Muscle of leg (tissue), 11 donors: ENCODE measurements around the gene KRT33A. TPM values are rescaled to one million over a fixed set of nuclear protein-coding genes. Genes with fewer than 3 reads are reported as not detected.

Experiments
- DNase-seq: peaks from one replicate; pipeline ENCODE4 v3.0.0; 2013
- H3K27ac ChIP-seq: one replicate; pipeline ENCODE4 v1.5.1; 2013; ENCODE audit warnings: mild to moderate bottlenecking, low read length, control low read depth
- H3K27me3 ChIP-seq: one replicate; pipeline ENCODE4 v1.6.1; 2013; ENCODE audit warnings: low read length; ENCODE audit not compliant: control insufficient read depth, insufficient read depth
- H3K36me3 ChIP-seq: one replicate; pipeline ENCODE4 v1.6.1; 2013; ENCODE audit warnings: low read length; ENCODE audit not compliant: control insufficient read depth, insufficient read depth
- H3K4me1 ChIP-seq: one replicate; pipeline ENCODE4 v1.6.1; 2013; ENCODE audit warnings: low read length; ENCODE audit not compliant: control insufficient read depth, insufficient read depth
- H3K4me3 ChIP-seq: one replicate; pipeline ENCODE4 v1.5.1; 2013; ENCODE audit warnings: low read length, control low read depth
- H3K9me3 ChIP-seq: replicated peaks from 2 replicates; pipeline ENCODE4 v1.6.1; 2013; ENCODE audit warnings: low read depth, low read length; ENCODE audit not compliant: control insufficient read depth
- WGBS: methylation state at CpG from one replicate; pipeline ENCODE4 v1.1.5; 2013; ENCODE audit warnings: missing lambda C conversion rate; ENCODE audit not compliant: insufficient coverage; 5-methylcytosine and 5-hydroxymethylcytosine counted together
- polyA plus RNA-seq, 8 donors: library from polyadenylated mRNA; unstranded; fragments of 120-200 nt; gene quantifications; one replicate each; pipeline versions ENCODE4 v1.2.1 to v1.2.3, GENCODE V29; 2013; ENCODE audit warnings: inconsistent platforms in 1 of 8, low replicate concordance in 1 of 8; ENCODE audit not compliant: insufficient read length in 8 of 8, insufficient read depth in 1 of 8
- total RNA-seq: library from RNA; stranded (reverse); fragments of 120-200 nt; gene quantifications from one replicate; pipeline ENCODE4 v1.2.4, GENCODE V29; 2013

Gene KRT33A
- total and polyA plus RNA-seq, 9 donors, result not detected

- H3K36me3 ChIP-seq, result no peaks in the 10 kb centered on the region
- no peak overlapping the region for H3K27ac ChIP-seq
- no peak for DNase-seq
- no peaks in the 10 kb centered on the region for H3K27me3 ChIP-seq
- no peaks in the 10 kb centered on the region for H3K4me1 ChIP-seq
- WGBS, result 62% methylated on average over 1 of the region's 2 CpGs
- H3K9me3 ChIP-seq, result no peaks in the 10 kb centered on the region
- no peak overlapping the region for H3K4me3 ChIP-seq
Observed at GRCh38 chr17:41332239-41332638, 18.4 kb downstream of the KRT33A start.

GRCh38 chr17:41331606-41332005 is 19.0 kb downstream of the KRT33A start:
- 59% methylated on average over 6 of the region's 7 CpGs for WGBS
- no peaks in the 10 kb centered on the region for H3K9me3 ChIP-seq

GRCh38 chr17:41329279-41329948 is 21.2 kb downstream of the KRT33A start:
- no peaks in the 10 kb centered on the region for H3K4me1 ChIP-seq
- 51% methylated on average over 8 of the region's 13 CpGs for WGBS
- no peaks in the 10 kb centered on the region for H3K36me3 ChIP-seq
- H3K4me3 ChIP-seq, result no peak overlapping the region
- H3K9me3 ChIP-seq, result no peaks in the 10 kb centered on the region
- H3K27ac ChIP-seq, result no peak overlapping the region
- no peaks in the 10 kb centered on the region for H3K27me3 ChIP-seq
- peak; percentile 19 for DNase-seq

More at GRCh38 chr17:41331606-41332005, 19.0 kb downstream of the KRT33A start:
- H3K36me3 ChIP-seq, result no peaks in the 10 kb centered on the region
- no peak overlapping the region for H3K27ac ChIP-seq
- H3K27me3 ChIP-seq, result no peaks in the 10 kb centered on the region
- H3K4me1 ChIP-seq, result no peaks in the 10 kb centered on the region
- no peak for DNase-seq
- no peak overlapping the region for H3K4me3 ChIP-seq

GRCh38 chr17:41328207-41328606 is 22.4 kb downstream of the KRT33A start:
- no peak overlapping the region for H3K27ac ChIP-seq
- 82% methylated on average over 7 of the region's 7 CpGs for WGBS
- no peaks in the 10 kb centered on the region for H3K27me3 ChIP-seq
- no peaks in the 10 kb centered on the region for H3K9me3 ChIP-seq
- H3K4me1 ChIP-seq, result no peaks in the 10 kb centered on the region
- H3K4me3 ChIP-seq, result no peak overlapping the region
- H3K36me3 ChIP-seq, result no peaks in the 10 kb centered on the region
- DNase-seq, result no peak

- whole genome bisulfite sequencing, result 73% methylated on average over 6 of the region's 8 CpGs
- no peaks in the 10 kb centered on the region for H3K4me1 ChIP-seq
- H3K27ac ChIP-seq, result no peak overlapping the region
- H3K4me3 ChIP-seq, result no peak overlapping the region
- no peak for DNase-seq
- no peaks in the 10 kb centered on the region for H3K27me3 ChIP-seq
- H3K36me3 ChIP-seq, result no peaks in the 10 kb centered on the region
- no peaks in the 10 kb centered on the region for H3K9me3 ChIP-seq
Observed at GRCh38 chr17:41327411-41328120, 23.1 kb downstream of the KRT33A start.

- Histone ChIP-seq H3K36me3 (no peaks in the 10 kb centered on the region), H3K9me3 (no peaks in the 10 kb centered on the region), H3K4me1 (no peaks in the 10 kb centered on the region), H3K27me3 (no peaks in the 10 kb centered on the region), H3K27ac (no peak overlapping the region), H3K4me3 (no peak overlapping the region)
- 82% methylated on average over 14 of the region's 18 CpGs for WGBS
- no peak for DNase-seq
Observed at GRCh38 chr17:41326173-41327145, 24.2 kb downstream of the KRT33A start.

- no peaks in the 10 kb centered on the region for H3K36me3 ChIP-seq
- no peaks in the 10 kb centered on the region for H3K27me3 ChIP-seq
- no peak for DNase-seq
- 84% methylated on average over 6 of the region's 6 CpGs for WGBS
- H3K27ac ChIP-seq, result no peak overlapping the region
- H3K9me3 ChIP-seq, result no peaks in the 10 kb centered on the region
- H3K4me3 ChIP-seq, result no peak overlapping the region
- H3K4me1 ChIP-seq, result no peaks in the 10 kb centered on the region
Observed at GRCh38 chr17:41325611-41326010, 25.0 kb downstream of the KRT33A start.

GRCh38 chr17:41325126-41325525 is 25.5 kb downstream of the KRT33A start:
- no peak for DNase-seq
- no peaks in the 10 kb centered on the region for H3K27me3 ChIP-seq

GRCh38 chr17:41324180-41325075 is 26.2 kb downstream of the KRT33A start:
- DNase-seq, result no peak
- no peaks in the 10 kb centered on the region for H3K27me3 ChIP-seq
- peaks cover 2% of the 10 kb centered on the region for H3K9me3 ChIP-seq
- no peaks in the 10 kb centered on the region for H3K36me3 ChIP-seq
- 70% methylated on average over 12 of the region's 16 CpGs for WGBS
- no peak overlapping the region for H3K27ac ChIP-seq
- no peak overlapping the region for H3K4me3 ChIP-seq
- no peaks in the 10 kb centered on the region for H3K4me1 ChIP-seq

More at GRCh38 chr17:41325126-41325525, 25.5 kb downstream of the KRT33A start:
- 83% methylated on average over 7 of the region's 10 CpGs for WGBS
- no peaks in the 10 kb centered on the region for H3K9me3 ChIP-seq
- no peaks in the 10 kb centered on the region for H3K4me1 ChIP-seq
- H3K36me3 ChIP-seq, result no peaks in the 10 kb centered on the region
- no peak overlapping the region for H3K27ac ChIP-seq
- H3K4me3 ChIP-seq, result no peak overlapping the region
